HEK293 (cell line): ENCODE data around the gene PRPH.

Experiments used
- INSM2 ChIP-seq: fragments of 450-650 bp; formaldehyde crosslinking; IDR thresholded peaks from 2 replicates; pipeline ENCODE4 v1.5.1; 2016; ENCODE audit warnings: missing biosample characterization, missing genetic modification characterization
- MEIS1 ChIP-seq: sonication (generic); formaldehyde crosslinking; IDR thresholded peaks from 2 replicates; pipeline ENCODE4 v1.8.1; 2022; ENCODE audit warnings: missing genetic modification reagents, mild to moderate bottlenecking, borderline replicate concordance
- OVOL3 ChIP-seq: fragments of 450-650 bp; formaldehyde crosslinking; IDR thresholded peaks from 2 replicates; pipeline ENCODE4 v1.5.1; 2016; ENCODE audit warnings: missing biosample characterization, missing genetic modification characterization
- PBX3 ChIP-seq: sonication (generic); formaldehyde crosslinking; IDR thresholded peaks from 2 replicates; pipeline ENCODE4 v1.8.1; 2022; ENCODE audit warnings: mild to moderate bottlenecking, moderate library complexity, missing genetic modification reagents
- PRDM10 ChIP-seq: fragments of 450-650 bp; formaldehyde crosslinking; IDR thresholded peaks from 2 replicates; pipeline ENCODE4 v1.5.1; 2016; ENCODE audit warnings: missing biosample characterization, missing genetic modification characterization
- PRDM4 ChIP-seq: fragments of 450-650 bp; formaldehyde crosslinking; IDR thresholded peaks from 2 replicates; pipeline ENCODE4 v1.5.1; 2017; ENCODE audit warnings: missing biosample characterization, missing genetic modification characterization
- ZBTB20 ChIP-seq: fragments of 450-650 bp; formaldehyde crosslinking; IDR thresholded peaks from 2 replicates; pipeline ENCODE4 v1.5.1; 2016; ENCODE audit warnings: missing biosample characterization, missing genetic modification characterization
- ZNF133 ChIP-seq: fragments of 450-650 bp; formaldehyde crosslinking; IDR thresholded peaks from 2 replicates; pipeline ENCODE4 v1.5.1; 2016; ENCODE audit warnings: missing biosample characterization, missing genetic modification characterization
- ZNF211 ChIP-seq: fragments of 450-650 bp; formaldehyde crosslinking; IDR thresholded peaks from 2 replicates; pipeline ENCODE4 v1.5.1; 2016; ENCODE audit warnings: low read depth, missing biosample characterization, missing genetic modification characterization
- ZNF26 ChIP-seq: fragments of 450-650 bp; formaldehyde crosslinking; IDR thresholded peaks from 2 replicates; pipeline ENCODE4 v1.5.1; 2016; ENCODE audit warnings: missing biosample characterization, missing genetic modification characterization
- ZNF394 ChIP-seq: fragments of 450-650 bp; formaldehyde crosslinking; IDR thresholded peaks from 2 replicates; pipeline ENCODE4 v1.5.1; 2016; ENCODE audit warnings: missing biosample characterization, missing genetic modification characterization, mild to moderate bottlenecking, moderate library complexity, borderline replicate concordance
- ZNF488 ChIP-seq: fragments of 450-650 bp; formaldehyde crosslinking; IDR thresholded peaks from 2 replicates; pipeline ENCODE4 v1.5.1; 2016; ENCODE audit warnings: missing biosample characterization, missing genetic modification characterization
- ZNF518A ChIP-seq: fragments of 450-650 bp; formaldehyde crosslinking; conservative IDR thresholded peaks from 2 replicates; pipeline ENCODE4 v1.5.1; 2016; ENCODE audit warnings: low read depth, missing biosample characterization, missing genetic modification characterization
- ZNF558 ChIP-seq: fragments of 450-650 bp; formaldehyde crosslinking; IDR thresholded peaks from 2 replicates; pipeline ENCODE4 v1.5.1; 2016; ENCODE audit warnings: missing biosample characterization, missing genetic modification characterization
- ZNF561 ChIP-seq: fragments of 450-650 bp; IDR thresholded peaks from 2 replicates; pipeline ENCODE4 v1.5.1; 2018; ENCODE audit warnings: missing biosample characterization, missing genetic modification characterization, borderline replicate concordance
- ZNF624 ChIP-seq: fragments of 450-650 bp; formaldehyde crosslinking; IDR thresholded peaks from 2 replicates; pipeline ENCODE4 v1.5.1; 2017; ENCODE audit warnings: missing biosample characterization, missing genetic modification characterization
- ZNF626 ChIP-seq: fragments of 450-650 bp; sonication (Bioruptor Pico); formaldehyde crosslinking; IDR thresholded peaks from 2 replicates; pipeline ENCODE4 v1.5.1; 2018; ENCODE audit warnings: missing biosample characterization, missing genetic modification characterization, inconsistent platforms
- ZNF707 ChIP-seq: fragments of 450-650 bp; formaldehyde crosslinking; IDR thresholded peaks from 2 replicates; pipeline ENCODE4 v1.5.1; 2016; ENCODE audit warnings: missing biosample characterization, missing genetic modification characterization
- ZNF76 ChIP-seq: fragments of 450-650 bp; formaldehyde crosslinking; IDR thresholded peaks from 2 replicates; pipeline ENCODE4; 2016; ENCODE audit warnings: low read depth, missing biosample characterization, missing genetic modification characterization, borderline replicate concordance
- ZNF785 ChIP-seq: fragments of 450-650 bp; formaldehyde crosslinking; IDR thresholded peaks from 2 replicates; pipeline ENCODE4 v1.5.1; 2016; ENCODE audit warnings: missing biosample characterization, missing genetic modification characterization

Gene PRPH

GRCh38 chr12:49342066-49342913, 47.3 kb downstream of the PRPH start (continued):
- TF ChIP-seq PRDM10 (tag by site-specific recombination) (peak; percentile 48; the same call in 1 of the 2 replicates), ZBTB20 (tag by site-specific recombination) (0 out of 2 replicates have a peak, but pooled peaks have one; percentile 26), PRDM4 (no peak), MEIS1 (CRISPR knock-in tag) (no peak), ZNF785 (tag by site-specific recombination) (no peak), ZNF133 (no peak), ZNF488 (tag by site-specific recombination) (no peak), ZNF561 (tag by site-specific recombination) (peak; percentile 30; the same call in 1 of the 2 replicates), ZNF624 (tag by site-specific recombination) (no peak), ZNF558 (no peak), ZNF211 (tag by site-specific recombination) (no peak), ZNF76 (tag by site-specific recombination) (no peak), ZNF707 (tag by site-specific recombination) (no peak), ZNF626 (tag by site-specific recombination) (no peak), PBX3 (CRISPR knock-in tag) (no peak), ZNF518A (tag by site-specific recombination) (no peak), OVOL3 (tag by site-specific recombination) (no peak), ZNF394 (tag by site-specific recombination) (no peak), ZNF26 (no peak), INSM2 (tag by site-specific recombination) (no peak)
